ENCODE measurements around the gene P2RY2.
"Not testable (repeated sequence)": the region's sequence is repeated elsewhere in the genome, so short reads cannot be mapped to it uniquely, and the experiment has no call there.

The P2RY2 gene

DNA sequence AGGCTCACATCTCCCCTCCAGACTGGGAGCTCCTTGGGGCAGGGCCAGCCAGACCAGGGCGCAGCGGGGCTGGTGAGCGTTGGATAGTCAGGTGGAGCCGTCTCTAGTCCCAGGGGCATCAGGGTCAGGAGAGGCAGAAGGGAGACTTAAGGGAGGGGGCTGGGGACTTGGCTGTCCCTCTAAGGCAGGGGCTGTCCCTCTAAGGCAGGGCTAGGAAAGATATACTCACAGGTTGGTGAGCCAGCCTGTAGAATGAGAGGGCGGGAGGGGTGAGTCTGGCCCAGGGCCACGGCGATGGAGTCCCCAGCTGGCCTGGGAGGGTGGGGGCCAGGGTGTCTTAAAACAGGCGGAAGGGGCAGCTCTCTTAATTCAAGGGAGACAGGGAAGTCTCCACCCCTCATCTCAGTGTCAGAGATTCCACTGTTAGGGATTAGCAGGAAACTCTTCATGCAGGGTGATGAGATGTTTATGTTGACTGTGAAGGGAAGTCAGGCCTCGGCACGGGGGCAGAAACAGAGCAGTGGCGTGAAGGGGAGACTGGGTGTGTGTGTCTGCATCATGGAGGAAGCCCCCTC, 11.3 kb downstream of the P2RY2 start:
- peak; percentile 42 for DNase-seq

DNA sequence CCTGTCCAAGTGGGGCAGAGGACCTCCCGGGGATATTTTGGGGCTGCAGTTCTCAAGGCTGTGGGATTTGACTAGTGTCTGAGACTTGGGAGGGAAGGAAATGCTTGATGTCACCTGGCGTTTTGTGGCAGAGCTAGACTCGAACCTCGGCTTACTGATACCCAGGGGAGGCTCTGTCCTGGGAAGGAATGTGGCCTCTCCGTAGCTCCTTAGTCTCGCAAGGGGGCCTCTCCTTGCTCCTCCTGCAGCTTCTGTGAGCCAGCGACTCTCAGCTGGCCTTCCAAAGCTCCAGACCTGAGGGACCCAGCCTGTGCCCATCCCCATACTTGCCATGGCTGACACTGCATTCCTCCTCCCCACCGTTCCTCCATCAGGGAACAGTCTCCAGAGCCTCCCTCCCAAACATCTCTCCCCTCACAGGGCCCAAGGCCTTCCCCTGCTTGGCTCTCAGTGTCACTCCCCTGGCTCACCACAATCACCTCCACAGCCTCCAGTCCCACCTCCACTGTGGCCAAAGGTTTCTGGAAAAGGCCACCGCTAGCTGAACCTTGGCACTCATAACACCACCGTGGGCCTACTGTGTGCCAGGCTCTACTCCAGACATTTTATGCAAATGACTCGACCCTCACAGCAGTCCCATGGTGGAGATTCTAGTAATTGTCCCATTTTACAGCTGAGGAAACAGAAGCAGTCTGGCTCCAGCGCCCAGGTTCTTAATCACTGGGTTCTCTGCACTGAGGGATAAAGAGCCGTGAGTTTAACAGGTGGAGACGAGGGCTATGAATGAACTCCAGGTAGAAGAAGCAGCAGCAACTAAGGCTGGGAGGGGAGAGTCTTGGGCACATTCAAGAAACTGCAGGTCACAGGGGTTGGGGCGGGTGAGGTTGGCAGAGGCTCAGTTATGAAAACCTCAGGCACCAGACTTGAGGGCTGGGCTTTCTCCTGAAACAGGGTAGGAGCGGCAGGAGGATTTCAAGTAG, 12.1 kb downstream of the P2RY2 start:
- DNase-seq, result peak; percentile 27

- DNase-seq, result peak; percentile 17
Measured at GRCh38 chr11:73230931-73231330, 12.8 kb downstream of the P2RY2 start.

DNA sequence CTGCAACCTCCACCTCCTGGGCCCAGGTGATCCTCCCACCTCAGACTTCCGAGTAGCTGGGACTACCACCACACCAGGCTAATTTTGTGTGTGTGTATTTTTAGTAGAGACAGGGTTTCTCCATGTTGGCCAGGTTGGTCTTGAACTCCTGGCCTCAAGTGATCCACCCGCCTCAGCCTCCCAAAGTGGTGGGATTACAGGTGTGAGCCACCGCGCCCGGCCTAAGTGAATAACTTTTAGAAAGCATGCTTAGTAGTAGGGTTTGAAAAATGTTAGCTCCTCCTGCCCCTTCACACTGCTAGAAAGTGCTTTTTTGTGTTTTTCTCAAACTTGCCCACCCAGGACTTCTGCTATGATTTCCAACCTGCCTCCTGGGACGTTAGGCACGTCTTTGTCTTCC, 14.4 kb downstream of the P2RY2 start:
- DNase-seq, result not testable (repeated sequence)

DNA sequence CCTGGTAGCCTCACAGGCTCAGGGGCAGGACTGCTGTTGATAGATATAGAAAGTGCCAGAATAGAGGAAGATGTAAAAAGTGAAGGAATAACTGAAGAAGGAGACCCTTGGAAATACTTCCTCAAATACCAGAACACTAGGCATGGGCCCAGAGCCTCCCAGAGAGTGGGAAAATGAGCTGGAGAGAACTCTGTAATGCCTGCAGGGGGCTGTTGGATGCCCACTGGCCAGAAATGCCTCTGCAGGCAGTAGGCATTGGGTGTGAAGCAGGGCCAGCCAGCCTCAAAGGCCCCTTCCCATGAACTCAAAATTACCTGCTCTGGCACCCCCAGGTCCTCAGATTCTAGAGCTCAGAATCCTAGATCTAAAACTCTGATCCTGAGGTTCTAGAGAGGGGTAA, 15.1 kb downstream of the P2RY2 start:
- peak; percentile 31 for DNase-seq

DNA sequence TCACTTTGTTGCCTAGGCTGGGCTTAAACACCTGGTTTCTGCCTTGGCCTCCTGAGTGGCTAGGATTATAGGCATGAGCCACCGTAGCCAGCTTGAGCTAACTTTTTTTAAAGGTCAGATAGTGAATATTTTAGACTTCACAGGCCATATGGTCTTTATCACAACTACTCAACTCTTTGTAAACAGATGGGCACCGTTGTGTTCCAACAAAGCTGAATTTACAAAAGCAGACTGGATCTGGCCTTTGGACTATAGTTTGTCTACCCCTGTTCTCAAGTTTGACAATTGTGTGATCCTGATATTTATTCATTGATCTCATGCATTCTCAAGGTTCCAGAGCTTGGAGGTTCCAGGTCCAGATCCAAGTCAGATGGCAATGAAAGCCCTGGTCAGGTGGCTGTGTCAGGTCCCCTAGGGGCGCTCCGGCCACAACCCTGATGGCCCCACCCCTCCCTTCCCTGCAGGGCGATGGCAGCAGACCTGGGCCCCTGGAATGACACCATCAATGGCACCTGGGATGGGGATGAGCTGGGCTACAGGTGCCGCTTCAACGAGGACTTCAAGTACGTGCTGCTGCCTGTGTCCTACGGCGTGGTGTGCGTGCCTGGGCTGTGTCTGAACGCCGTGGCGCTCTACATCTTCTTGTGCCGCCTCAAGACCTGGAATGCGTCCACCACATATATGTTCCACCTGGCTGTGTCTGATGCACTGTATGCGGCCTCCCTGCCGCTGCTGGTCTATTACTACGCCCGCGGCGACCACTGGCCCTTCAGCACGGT, 15.8 kb downstream of the P2RY2 start:
- DNase-seq, result peak; percentile 31

DNA sequence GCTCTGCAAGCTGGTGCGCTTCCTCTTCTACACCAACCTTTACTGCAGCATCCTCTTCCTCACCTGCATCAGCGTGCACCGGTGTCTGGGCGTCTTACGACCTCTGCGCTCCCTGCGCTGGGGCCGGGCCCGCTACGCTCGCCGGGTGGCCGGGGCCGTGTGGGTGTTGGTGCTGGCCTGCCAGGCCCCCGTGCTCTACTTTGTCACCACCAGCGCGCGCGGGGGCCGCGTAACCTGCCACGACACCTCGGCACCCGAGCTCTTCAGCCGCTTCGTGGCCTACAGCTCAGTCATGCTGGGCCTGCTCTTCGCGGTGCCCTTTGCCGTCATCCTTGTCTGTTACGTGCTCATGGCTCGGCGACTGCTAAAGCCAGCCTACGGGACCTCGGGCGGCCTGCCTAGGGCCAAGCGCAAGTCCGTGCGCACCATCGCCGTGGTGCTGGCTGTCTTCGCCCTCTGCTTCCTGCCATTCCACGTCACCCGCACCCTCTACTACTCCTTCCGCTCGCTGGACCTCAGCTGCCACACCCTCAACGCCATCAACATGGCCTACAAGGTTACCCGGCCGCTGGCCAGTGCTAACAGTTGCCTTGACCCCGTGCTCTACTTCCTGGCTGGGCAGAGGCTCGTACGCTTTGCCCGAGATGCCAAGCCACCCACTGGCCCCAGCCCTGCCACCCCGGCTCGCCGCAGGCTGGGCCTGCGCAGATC, 16.5 kb downstream of the P2RY2 start:
- peak; percentile 33 for DNase-seq

DNA sequence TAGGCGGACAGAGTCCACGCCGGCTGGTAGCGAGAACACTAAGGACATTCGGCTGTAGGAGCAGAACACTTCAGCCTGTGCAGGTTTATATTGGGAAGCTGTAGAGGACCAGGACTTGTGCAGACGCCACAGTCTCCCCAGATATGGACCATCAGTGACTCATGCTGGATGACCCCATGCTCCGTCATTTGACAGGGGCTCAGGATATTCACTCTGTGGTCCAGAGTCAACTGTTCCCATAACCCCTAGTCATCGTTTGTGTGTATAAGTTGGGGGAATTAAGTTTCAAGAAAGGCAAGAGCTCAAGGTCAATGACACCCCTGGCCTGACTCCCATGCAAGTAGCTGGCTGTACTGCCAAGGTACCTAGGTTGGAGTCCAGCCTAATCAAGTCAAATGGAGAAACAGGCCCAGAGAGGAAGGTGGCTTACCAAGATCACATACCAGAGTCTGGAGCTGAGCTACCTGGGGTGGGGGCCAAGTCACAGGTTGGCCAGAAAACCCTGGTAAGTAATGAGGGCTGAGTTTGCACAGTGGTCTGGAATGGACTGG, 17.2 kb downstream of the P2RY2 start:
- DNase-seq, result peak; percentile 19

DNA sequence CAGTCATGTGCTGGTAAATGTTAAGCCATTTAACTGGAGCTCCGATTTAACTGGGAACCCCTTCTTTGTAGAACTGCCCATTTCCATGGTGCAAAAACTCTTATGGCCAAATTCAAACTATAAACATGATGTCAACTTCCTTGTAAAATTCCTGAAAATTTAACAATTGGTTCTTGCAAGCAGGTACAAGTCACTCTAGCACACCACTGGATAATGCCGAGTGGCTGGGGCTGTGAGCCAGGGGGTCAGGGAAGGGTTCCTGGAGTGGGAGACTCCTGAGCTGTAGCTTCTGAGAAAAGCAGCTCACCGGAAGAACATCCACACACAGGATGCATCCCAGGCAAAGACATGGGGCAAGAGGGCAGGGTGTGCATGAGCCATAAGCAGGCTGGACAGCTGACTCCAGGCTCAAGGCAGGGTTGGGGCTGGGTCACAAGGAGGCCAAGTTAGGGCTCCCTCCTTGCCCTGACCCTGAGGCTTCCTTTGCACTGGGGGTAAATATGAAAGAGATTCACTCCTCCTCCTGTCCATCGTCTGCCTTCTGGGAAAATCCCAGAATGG, 18.2 kb downstream of the P2RY2 start:
- peak; percentile 35 for DNase-seq

DNA sequence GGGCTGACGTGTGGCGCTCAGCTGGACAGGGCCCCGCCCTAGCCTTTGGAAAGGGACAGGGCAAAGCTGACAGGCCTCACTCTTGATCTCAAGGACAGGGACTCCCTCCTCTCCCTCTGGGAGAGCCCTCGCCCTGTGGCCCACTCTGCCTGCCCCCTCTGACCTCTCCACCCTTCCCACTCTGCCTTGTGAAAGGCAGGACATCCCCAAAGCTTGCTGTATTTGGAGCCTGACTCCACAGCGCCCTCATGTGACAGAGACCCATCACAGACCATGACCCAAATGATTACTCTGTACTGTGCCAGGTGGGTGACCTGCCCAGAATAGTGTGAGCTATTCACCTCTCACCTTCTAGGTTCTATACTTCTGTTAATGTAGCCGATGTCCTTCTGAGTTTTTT, 18.8 kb downstream of the P2RY2 start:
- DNase-seq, result peak; percentile 39

DNA sequence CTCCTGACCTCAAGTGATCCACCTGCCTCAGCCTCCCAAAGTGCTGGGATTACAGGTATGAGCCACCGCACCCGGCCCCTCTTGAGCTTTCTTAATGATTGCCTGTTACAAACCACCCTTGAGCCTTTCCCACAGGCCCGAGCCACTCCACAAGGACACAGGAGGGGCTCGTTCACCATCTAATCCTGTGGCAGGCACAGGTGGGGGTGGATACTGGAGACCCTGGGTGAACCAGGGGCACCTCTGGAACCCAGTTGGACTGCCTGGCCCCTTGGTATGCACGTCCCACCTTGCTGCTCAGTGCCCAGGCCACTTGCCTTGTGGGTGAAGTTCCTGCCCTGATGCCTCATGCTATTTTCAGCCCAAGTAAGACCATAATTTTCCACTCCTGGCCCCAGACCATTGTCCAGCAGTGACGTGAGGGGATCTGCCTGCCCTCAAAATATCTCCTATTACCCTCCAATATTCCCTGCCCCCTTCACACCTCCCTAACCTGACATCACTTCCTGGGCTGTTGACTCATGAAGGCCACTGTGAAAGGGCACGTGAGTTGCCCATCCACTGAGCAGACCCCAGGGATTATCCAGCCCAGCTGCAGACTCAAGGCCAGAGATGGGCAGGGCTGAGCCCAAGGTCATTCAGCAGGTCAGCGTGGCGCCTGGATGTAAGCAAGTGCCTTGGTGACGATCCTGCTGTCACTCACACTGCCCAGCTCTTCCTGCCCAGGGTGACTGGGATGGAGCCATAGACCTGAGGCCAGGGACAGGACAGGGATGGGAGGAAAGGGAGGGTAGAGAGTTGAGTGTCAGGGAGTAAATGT, 19.6 kb downstream of the P2RY2 start:
- peak; percentile 28 for DNase-seq

DNA sequence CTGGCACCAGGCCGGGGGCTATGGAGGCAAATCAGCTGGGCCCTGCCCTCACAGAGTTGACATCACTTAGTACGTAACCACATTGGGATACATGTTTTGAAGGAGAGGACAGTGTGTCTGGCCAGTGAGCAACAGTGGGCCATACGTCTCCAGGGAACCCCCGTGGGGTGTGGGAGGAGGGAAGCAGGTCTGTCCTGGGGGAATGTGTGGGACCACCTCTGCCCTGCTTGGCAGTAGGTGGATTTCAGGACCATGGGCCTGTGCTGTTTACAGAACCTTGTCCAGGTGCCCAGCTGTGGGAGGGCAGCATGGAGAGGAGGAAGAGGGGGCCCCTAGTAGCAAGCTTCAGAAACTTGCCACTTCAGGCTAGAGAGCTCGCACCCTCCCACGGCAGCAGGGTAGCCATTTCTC, 21.0 kb downstream of the P2RY2 start:
- peak; percentile 17 for DNase-seq

- DNase-seq, result peak; percentile 22
Measured at GRCh38 chr11:73239571-73240189, 21.6 kb downstream of the P2RY2 start.

- peak; percentile 41 for DNase-seq
Measured at GRCh38 chr11:73240190-73240781, 22.2 kb downstream of the P2RY2 start.

DNA sequence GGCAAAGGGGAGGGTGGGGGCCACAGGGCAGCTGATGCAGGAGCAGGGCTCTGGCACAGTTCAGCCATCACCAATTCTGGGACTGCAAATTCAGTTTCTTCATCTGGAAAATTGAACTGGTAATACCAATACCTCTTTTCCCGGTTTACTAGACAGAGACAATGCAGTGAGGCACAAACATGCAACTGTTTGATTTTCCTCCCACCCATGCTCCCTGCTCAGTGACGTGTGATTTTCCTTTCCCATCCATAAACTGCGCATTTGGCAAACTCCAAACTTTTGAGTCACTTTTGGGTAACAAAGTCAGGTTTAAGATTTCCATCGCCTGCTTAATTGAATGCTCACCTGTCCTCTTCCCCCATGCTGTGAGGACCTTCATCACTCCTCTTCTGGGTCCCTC, 23.2 kb downstream of the P2RY2 start:
- peak; percentile 3 for DNase-seq

- peak; percentile 90 for DNase-seq
Measured at GRCh38 chr11:73242251-73243092, 24.4 kb downstream of the P2RY2 start.

- DNase-seq, result peak; percentile 26
Measured at GRCh38 chr11:73243093-73243485, 25.0 kb downstream of the P2RY2 start.

DNA sequence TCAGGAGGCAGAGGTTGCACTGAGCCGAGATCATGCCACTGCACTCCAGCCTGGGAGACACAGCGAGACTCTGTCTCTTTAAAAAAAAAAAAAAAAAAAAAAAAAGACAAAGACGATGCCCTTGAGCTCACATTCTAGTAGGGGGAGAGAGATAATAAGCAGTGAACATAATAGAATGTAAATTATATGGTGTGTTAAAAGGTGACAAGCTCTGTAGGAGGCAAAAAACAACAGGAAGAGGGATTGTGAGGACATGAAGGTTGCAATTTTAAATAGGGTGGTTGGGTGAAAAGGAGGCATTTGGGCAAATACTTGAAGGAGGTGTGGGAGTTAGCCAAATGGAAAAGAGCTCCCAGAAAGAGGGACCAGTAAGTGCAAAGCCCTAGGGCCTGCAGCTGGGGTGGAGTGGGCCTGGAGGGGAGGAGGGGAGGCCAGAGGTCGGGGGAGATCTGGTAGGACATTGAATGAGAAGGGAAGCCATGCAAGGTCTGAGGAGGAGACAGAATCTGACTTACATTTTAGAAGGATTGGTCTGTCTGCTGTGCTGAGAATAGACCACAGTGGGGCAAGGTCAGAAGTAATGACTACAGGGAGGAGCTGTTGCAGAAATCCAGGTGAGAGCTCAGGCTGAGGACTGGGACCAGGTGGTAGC, 26.6 kb downstream of the P2RY2 start:
- DNase-seq, result peak; percentile 32

DNA sequence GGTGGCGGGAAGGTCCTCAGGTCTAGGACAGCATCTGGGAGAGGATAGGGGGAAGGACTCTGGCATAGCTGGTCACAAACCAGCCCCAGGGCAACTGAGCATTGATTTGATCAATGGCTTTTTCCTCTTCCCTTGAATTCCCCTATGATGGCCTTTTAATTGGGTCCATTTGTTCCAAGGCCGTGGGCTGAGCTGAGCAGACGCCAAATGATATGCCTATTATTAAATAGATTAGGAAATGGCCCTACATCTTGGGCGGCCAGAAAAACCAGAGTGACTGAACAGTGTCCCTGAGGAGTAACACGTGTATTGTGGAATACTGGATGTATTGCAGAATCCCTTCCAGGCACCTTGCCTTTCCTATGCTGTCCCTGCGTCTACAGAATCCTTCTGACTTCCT, 27.4 kb downstream of the P2RY2 start:
- peak; percentile 19 for DNase-seq

Measured in right forelimb (tissue), 1 donor.